Right cardiac atrium (tissue), 5 donors: ENCODE measurements around the gene MTHFD1L. TPM values are rescaled to one million over a fixed set of nuclear protein-coding genes. Genes with fewer than 3 reads are reported as not detected.

Experiments
- ATAC-seq, 2 donors: fragments of 200-7000 bp; cut with Tn5 transposase; one replicate each; pipeline versions ENCODE4 v1.8.0 to v1.9.1; 2020; ENCODE audit warnings: moderate library complexity in 2 of 2, mild to moderate bottlenecking in 1 of 2
- DNase-seq, 3 donors: peaks; one replicate each; pipeline ENCODE4 v3.0.0-alpha.2; 2020
- H3K27ac ChIP-seq: one replicate; pipeline ENCODE4 v1.5.1; 2013; ENCODE audit warnings: mild to moderate bottlenecking, low read length, control low read depth, moderate library complexity
- H3K27me3 ChIP-seq: one replicate; pipeline ENCODE4 v1.6.1; 2013; ENCODE audit not compliant: control insufficient read depth, insufficient read depth
- H3K4me1 ChIP-seq: one replicate; pipeline ENCODE4 v1.6.1; 2013; ENCODE audit warnings: low read length; ENCODE audit not compliant: control insufficient read depth, insufficient read depth
- H3K4me3 ChIP-seq: one replicate; pipeline ENCODE4 v1.5.1; 2013; ENCODE audit warnings: low read length, control low read depth
- H3K9me3 ChIP-seq: one replicate; pipeline ENCODE4 v1.6.1; 2013; ENCODE audit warnings: low read length; ENCODE audit not compliant: control insufficient read depth
- WGBS: extraction: QIAGEN DNeasy Blood & Tissue Kit; methylation state at CpG from one replicate; pipeline ENCODE4 v1.1.7; 2013; 5-methylcytosine and 5-hydroxymethylcytosine counted together
- intact Hi-C, 4 donors: fragments of 100-400 bp; cut with DNase I; formaldehyde crosslinking; loops; one replicate each; pipeline versions ENCODE4 v1.11.0 to v1.14.0; 2022 to 2023
- polyA plus RNA-seq: library from polyadenylated mRNA; stranded (reverse); fragments of 200-250 nt; gene quantifications from one replicate; pipeline ENCODE4 v1.2.3, GENCODE V29; 2013
- total RNA-seq, 4 donors: library from RNA; stranded (reverse); fragmentation: NEBNext Ultra II Directional; extraction: Animal tissue kit (Norgen Biotek cat#: 25700); gene quantifications; one replicate each; pipeline ENCODE4 v1.2.1, GENCODE V29; 2021
- donor health status: healthy with polysubstance abuse.
- donor health status: DM: no; HTN: yes; CAD: no.
- donor health status: DM: no; HTN: no; CAD: no.
- donor health status: DM: no; HTN: yes; CAD: no; lungs with severe emphysema.
- donor health status: DM: yes; HTN: yes; CAD: no.

MTHFD1L gene
- total and polyA plus RNA-seq, 5 donors = 2.4 to 18.2 (median 5.0) TPM

DNA sequence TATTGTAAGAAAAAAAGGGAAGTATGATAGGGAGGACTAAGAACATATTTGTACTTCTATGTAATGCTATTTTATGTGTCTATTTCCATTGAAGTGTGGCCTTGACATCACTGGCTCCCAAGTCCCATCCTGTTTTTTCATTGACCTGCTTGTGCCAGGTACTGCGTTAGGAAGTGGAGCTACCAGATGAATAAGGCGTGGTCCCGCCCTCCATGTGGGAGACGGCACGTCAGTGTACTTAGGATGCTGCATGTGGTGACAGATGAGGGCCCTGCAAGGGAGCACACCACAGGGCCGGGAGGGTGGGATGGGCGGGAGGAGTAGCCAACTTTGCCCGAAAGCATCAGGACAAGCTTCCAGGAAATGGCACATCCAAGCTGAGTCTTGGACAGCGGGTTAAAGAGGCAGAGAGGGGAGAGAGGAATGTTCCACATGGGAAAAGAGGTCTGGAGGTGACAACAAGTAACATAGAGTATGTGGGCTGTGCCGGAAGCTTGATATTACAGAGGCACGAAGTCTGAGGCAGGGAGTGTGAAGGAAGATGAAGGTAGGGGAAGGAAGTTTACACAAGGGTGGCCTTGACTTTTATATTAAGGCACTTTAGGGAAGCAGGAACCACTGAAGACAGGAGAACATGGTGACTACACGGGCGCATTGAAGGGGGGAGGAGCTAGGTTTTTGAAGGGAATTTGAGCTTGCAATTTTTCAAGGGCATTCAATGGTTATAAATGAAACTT lies 140.6 kb downstream of the MTHFD1L start:
- no peak overlapping the region for H3K4me3 ChIP-seq
- H3K4me1 ChIP-seq = peaks cover 2% of the 10 kb centered on the region
- H3K9me3 ChIP-seq = no peaks in the 10 kb centered on the region
- intact Hi-C loops = loop anchor here in 2 of 4 donors (5.0 to 10.0 kb wide), 2 partner anchors 111 to 114 kb away; no protein-coding TSS in a partner anchor
- DNase-seq (no peak), ATAC-seq (peak; percentile 12 to 30)
- no peak overlapping the region for H3K27ac ChIP-seq
- 74% methylated on average over 13 of the region's 13 CpGs for WGBS
- no peaks in the 10 kb centered on the region for H3K27me3 ChIP-seq

DNA sequence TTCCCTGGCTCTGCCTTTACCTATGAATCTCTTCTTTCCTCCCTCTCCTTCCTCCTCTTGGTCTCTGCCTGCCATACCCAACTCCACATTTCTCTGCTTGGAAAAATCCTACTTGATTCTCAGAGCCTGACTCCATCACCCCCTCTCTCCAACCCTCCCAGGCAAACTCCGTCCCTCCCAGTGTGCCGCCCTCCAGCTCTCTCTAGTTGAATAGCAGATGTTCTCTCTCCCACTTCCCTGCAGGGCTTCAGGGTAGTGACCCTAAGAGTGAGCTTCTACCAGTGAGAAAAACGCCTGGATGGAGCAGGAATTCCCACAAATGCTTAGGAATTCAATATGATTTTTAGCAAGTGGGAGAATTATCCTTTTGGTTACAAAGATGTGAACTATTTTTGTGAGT lies 141.6 kb downstream of the MTHFD1L start:
- no peak overlapping the region for H3K4me3 ChIP-seq
- H3K9me3 ChIP-seq = no peaks in the 10 kb centered on the region
- no peak for DNase-seq
- H3K27ac ChIP-seq = no peak overlapping the region
- ATAC-seq = no peak
- peaks cover 2% of the 10 kb centered on the region for H3K4me1 ChIP-seq
- 92% methylated on average over 3 of the region's 3 CpGs for WGBS
- no peaks in the 10 kb centered on the region for H3K27me3 ChIP-seq
- intact Hi-C loops = loop anchor here in 2 of 4 donors (5.0 to 10.0 kb wide), 2 partner anchors 112 to 115 kb away; no protein-coding TSS in a partner anchor

DNA sequence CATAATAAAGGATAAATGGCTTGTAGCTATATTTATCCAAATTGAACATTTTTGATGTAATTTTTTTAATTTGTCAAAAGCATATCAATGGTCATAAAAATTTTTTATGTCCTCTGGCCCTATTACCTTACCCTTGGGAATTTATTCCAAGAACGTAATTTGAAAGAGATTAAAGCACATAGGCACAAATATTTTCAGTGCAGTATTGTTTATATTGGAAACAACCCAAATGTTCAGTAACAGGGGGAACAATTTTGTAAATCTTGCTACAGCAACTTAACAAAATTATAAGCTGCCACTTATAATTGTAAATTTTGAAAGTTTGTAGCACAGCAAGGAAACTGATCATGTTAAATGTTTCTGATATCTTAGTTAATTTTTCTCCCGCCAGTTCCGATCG lies 142.4 kb downstream of the MTHFD1L start:
- ATAC-seq = no peak
- H3K9me3 ChIP-seq = no peaks in the 10 kb centered on the region
- intact Hi-C loops = loop anchor here in 2 of 4 donors (5.0 to 10.0 kb wide), 2 partner anchors 113 to 116 kb away; no protein-coding TSS in a partner anchor

DNA sequence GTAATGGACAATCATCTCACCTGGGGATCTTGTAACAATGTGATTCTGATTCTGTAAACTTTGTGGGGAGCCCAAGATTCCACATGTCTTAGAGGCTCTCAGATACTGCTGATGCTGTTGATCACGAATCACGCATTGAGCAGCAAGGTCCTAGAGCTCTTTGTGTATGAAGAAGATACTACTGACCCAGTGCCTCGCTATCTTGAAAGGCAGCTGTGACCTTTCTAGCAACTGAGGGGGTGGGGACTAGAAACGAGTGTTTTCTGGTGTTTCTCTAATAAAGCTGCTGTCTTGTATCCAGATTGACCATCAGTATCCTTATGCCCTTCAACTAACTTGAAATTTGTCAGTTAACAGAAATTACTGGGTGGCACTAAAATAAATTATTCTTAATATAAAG lies 142.9 kb downstream of the MTHFD1L start:
- no peak overlapping the region for H3K4me3 ChIP-seq
- H3K27me3 ChIP-seq = no peaks in the 10 kb centered on the region
- H3K9me3 ChIP-seq = no peaks in the 10 kb centered on the region
- WGBS = 82% methylated on average over 4 of the region's 4 CpGs
- H3K4me1 ChIP-seq = peaks cover 2% of the 10 kb centered on the region
- ATAC-seq (no peak), DNase-seq (no peak)
- no peak overlapping the region for H3K27ac ChIP-seq
- intact Hi-C loops = loop anchor here in 2 of 4 donors (5.0 to 10.0 kb wide), 2 partner anchors 114 to 116 kb away; no protein-coding TSS in a partner anchor

More for the DNA sequence above, 142.4 kb downstream of the MTHFD1L start:
- no peak overlapping the region for H3K4me3 ChIP-seq
- DNase-seq = no peak
- peaks cover 2% of the 10 kb centered on the region for H3K4me1 ChIP-seq
- WGBS = 63% methylated on average over 4 of the region's 4 CpGs
- H3K27me3 ChIP-seq = no peaks in the 10 kb centered on the region
- no peak overlapping the region for H3K27ac ChIP-seq

DNA sequence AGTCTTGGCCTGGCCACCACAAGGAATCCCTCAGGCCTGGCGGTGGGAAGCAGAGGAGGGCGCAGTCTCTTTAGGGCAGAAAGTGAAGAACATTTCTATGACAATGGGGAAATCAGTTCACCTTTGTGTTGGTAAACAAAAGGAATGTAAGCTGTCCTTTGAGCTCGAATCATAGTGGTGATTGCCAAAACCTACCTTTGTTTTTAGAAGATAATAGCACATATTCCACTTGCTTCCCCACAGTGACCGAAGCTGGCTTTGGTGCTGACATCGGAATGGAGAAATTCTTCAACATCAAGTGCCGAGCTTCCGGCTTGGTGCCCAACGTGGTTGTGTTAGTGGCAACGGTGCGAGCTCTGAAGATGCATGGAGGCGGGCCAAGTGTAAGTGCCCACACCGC lies 144.1 kb downstream of the MTHFD1L start:
- intact Hi-C loops = loop anchor here in 2 of 4 donors (5.0 to 10.0 kb wide), 2 partner anchors 115 to 117 kb away; no protein-coding TSS in a partner anchor
- Histone ChIP-seq H3K27ac (no peak overlapping the region), H3K4me3 (no peak overlapping the region), H3K4me1 (peaks cover 2% of the 10 kb centered on the region), H3K27me3 (no peaks in the 10 kb centered on the region), H3K9me3 (no peaks in the 10 kb centered on the region)
- WGBS = 94% methylated on average over 12 of the region's 12 CpGs
- no peak for DNase-seq
- ATAC-seq = no peak

GRCh38 chr6:151010071-151010470 lies 144.6 kb downstream of the MTHFD1L start:
- Histone ChIP-seq H3K4me3 (no peak overlapping the region), H3K4me1 (peaks cover 2% of the 10 kb centered on the region), H3K9me3 (no peaks in the 10 kb centered on the region), H3K27ac (no peak overlapping the region), H3K27me3 (no peaks in the 10 kb centered on the region)
- WGBS = 75% methylated on average over 5 of the region's 5 CpGs
- no peak for DNase-seq
- ATAC-seq = no peak
- intact Hi-C loops = loop anchor here in 3 of 4 donors (5.0 to 10.0 kb wide), 4 partner anchors 115 to 322 kb away; no protein-coding TSS in a partner anchor

- ATAC-seq (no peak), DNase-seq (no peak)
- intact Hi-C loops = loop anchor here in 3 of 4 donors (2.0 to 10.0 kb wide), 5 partner anchors 118 to 320 kb away; no protein-coding TSS in a partner anchor
- H3K4me1 ChIP-seq = no peaks in the 10 kb centered on the region
- no peak overlapping the region for H3K27ac ChIP-seq
- no peaks in the 10 kb centered on the region for H3K9me3 ChIP-seq
- 89% methylated on average over 7 of the region's 7 CpGs for WGBS
- no peaks in the 10 kb centered on the region for H3K27me3 ChIP-seq
- H3K4me3 ChIP-seq = no peak overlapping the region
Measured at GRCh38 chr6:151012321-151013294, 147.1 kb downstream of the MTHFD1L start.

DNA sequence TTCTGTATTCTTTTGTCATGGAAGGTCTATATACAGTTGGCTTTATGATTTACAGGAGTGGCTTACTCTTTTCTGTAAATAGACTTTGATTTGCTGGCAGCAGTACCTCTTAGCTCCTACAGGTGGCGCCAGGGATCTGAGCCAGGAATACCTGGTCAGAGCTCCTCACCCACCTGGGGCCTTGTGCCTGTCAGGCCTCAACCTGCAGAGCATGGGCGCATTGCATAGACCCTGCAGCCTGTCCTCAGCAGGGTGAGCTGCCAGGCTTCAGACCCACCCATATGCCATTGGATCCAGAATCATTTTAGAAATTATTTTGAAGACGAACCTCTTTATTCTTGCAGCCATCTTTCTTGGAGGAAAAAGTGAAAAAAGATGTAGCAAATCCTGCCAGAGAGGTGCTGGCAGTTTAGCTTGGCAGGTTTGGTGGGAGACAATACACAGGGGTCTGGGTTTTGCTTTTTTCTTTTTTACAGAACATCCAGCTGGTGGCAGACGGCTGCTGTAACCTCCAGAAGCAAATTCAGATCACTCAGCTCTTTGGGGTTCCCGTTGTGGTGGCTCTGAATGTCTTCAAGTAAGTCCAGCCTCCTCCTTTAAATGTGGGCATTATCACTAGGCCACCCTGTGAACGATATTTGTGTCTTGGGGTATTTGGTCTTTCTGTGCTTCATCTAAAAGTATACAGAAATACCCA lies 149.1 kb downstream of the MTHFD1L start:
- intact Hi-C loops = loop anchor here (1.0 to 10.0 kb wide), 5 partner anchors 120 to 318 kb away; no protein-coding TSS in a partner anchor
- H3K4me3 ChIP-seq = no peak overlapping the region
- ATAC-seq (peak; percentile 78 to 79), DNase-seq (peak; percentile 47 to 83 (median 79))
- 35% methylated on average over 6 of the region's 6 CpGs for WGBS
- H3K9me3 ChIP-seq = no peaks in the 10 kb centered on the region
- no peaks in the 10 kb centered on the region for H3K27me3 ChIP-seq
- H3K27ac ChIP-seq = no peak overlapping the region
- no peaks in the 10 kb centered on the region for H3K4me1 ChIP-seq

GRCh38 chr6:151015101-151015700 lies 149.7 kb downstream of the MTHFD1L start:
- Histone ChIP-seq H3K9me3 (no peaks in the 10 kb centered on the region), H3K4me1 (no peaks in the 10 kb centered on the region), H3K4me3 (no peak overlapping the region), H3K27me3 (no peaks in the 10 kb centered on the region), H3K27ac (no peak overlapping the region)
- ATAC-seq = no peak
- intact Hi-C loops = loop anchor here in 2 of 4 donors (10.0 kb wide), 2 partner anchors 120 to 230 kb away; no protein-coding TSS in a partner anchor
- no peak for DNase-seq
- WGBS = 75% methylated on average over 12 of the region's 12 CpGs

DNA sequence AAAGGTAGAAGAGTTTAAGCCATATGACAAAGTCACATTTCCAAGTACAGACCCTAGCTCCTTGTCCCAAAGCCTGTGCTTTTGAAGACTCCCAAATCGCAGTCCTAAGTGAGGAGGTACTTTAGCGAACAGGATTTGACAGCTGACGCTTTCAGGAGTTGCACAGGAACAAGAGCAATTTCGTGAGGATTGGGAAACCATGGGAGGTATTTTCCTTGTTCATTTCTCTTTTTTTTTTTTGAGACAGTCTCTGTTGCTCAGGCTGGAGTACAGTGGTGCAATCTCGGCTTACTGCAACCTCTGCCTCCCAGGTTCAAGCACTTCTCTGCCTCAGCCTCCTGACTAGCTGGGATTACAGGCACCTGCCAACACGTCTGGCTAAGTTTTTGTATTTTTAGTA lies 150.6 kb downstream of the MTHFD1L start:
- Histone ChIP-seq H3K4me1 (no peaks in the 10 kb centered on the region), H3K9me3 (no peaks in the 10 kb centered on the region), H3K4me3 (no peak overlapping the region), H3K27me3 (no peaks in the 10 kb centered on the region), H3K27ac (no peak overlapping the region)
- 87% methylated on average over 6 of the region's 6 CpGs for WGBS
- ATAC-seq = no peak
- DNase-seq = no peak
- intact Hi-C loops = loop anchor here in 2 of 4 donors (10.0 kb wide), 2 partner anchors 121 to 229 kb away; no protein-coding TSS in a partner anchor
